A673 (cell line): ENCODE data around the gene SLC8A2.

Experiments used
- EZH2 ChIP-seq: fragments of 200-600 bp; sonication (generic); IDR thresholded peaks from 2 replicates; pipeline ENCODE4 v1.6.1; 2017; ENCODE audit warnings: borderline replicate concordance, low read depth, mild to moderate bottlenecking, mixed read lengths, antibody characterized with exemption, low read length; ENCODE audit not compliant: poor library complexity, severe bottlenecking
- TF ChIP-seq, protein P1 (sequence below): fragments of 300-800, 200-600 bp; sonication (generic); conservative IDR thresholded peaks from 2 replicates; pipeline ENCODE4 v1.5.1; 2017; ENCODE audit warnings: low read depth, mild to moderate bottlenecking, antibody characterized with exemption, low read length, moderate library complexity, mixed read lengths

DNA sequence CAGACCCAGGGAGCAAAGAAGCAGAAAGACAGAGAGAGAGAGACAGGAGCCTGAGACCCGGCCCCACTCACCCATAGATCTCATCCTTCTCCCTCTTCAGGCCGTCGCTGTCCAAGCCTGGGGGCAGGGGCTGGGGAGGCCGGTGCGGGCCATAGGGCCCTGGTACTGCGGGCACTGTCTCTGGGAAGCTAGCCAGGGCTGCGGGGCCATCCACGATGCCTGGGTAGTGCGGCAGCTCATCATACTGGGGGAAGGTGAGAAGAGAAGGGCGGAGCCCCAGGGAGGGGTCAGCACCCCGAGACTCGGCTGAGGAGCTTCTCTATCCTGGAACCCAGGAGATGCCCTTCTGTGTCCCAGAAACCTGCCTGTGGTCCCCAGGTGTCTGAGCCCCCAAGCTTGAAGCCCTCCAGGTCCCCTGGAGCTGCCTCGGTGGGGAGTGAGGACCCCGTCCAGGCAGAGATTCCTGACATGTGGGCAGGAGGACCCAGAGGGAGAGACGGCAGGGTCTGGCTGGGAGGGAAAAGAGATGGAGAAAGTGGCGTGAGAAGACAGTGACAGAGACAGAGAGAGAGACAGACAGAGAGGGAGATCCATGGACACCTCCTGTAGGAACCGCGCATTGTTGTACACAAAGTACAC lies 54.5 kb downstream of the SLC8A2 start:
- TF ChIP-seq, protein P1, sequence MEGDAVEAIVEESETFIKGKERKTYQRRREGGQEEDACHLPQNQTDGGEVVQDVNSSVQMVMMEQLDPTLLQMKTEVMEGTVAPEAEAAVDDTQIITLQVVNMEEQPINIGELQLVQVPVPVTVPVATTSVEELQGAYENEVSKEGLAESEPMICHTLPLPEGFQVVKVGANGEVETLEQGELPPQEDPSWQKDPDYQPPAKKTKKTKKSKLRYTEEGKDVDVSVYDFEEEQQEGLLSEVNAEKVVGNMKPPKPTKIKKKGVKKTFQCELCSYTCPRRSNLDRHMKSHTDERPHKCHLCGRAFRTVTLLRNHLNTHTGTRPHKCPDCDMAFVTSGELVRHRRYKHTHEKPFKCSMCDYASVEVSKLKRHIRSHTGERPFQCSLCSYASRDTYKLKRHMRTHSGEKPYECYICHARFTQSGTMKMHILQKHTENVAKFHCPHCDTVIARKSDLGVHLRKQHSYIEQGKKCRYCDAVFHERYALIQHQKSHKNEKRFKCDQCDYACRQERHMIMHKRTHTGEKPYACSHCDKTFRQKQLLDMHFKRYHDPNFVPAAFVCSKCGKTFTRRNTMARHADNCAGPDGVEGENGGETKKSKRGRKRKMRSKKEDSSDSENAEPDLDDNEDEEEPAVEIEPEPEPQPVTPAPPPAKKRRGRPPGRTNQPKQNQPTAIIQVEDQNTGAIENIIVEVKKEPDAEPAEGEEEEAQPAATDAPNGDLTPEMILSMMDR = no peak
- no peak for TF ChIP-seq EZH2
